Adipose tissue (tissue), 3 donors: ENCODE results near the gene PARP15. TPM values are rescaled to one million over a fixed set of nuclear protein-coding genes. Genes with fewer than 3 reads are reported as not detected.
"Not testable (repeated sequence)": the region's sequence is repeated elsewhere in the genome, so short reads cannot be mapped to it uniquely, and the experiment has no call there.

ENCODE experiments used
- H3K27ac ChIP-seq: one replicate; pipeline ENCODE4 v1.5.1; 2013; ENCODE audit warnings: low read depth, low read length
- WGBS, 3 donors: extraction: QIAGEN DNeasy Blood & Tissue Kit; methylation state at CpG; one replicate each; pipeline ENCODE4 v1.1.7; 2013; 5-methylcytosine and 5-hydroxymethylcytosine counted together
- polyA plus RNA-seq, 3 donors: library from polyadenylated mRNA; stranded (reverse); fragments of 200-250 nt; gene quantifications; one replicate each; pipeline ENCODE4 v1.2.3, GENCODE V29; 2013
- donor health status: healthy with polysubstance abuse.
- donor health status: Bipolar disorder and iron deficiency.
- donor health status: healthy.

The PARP15 gene
- polyA plus RNA-seq, 3 donors = 0.61 to 1.2 (median 0.79) TPM

DNA sequence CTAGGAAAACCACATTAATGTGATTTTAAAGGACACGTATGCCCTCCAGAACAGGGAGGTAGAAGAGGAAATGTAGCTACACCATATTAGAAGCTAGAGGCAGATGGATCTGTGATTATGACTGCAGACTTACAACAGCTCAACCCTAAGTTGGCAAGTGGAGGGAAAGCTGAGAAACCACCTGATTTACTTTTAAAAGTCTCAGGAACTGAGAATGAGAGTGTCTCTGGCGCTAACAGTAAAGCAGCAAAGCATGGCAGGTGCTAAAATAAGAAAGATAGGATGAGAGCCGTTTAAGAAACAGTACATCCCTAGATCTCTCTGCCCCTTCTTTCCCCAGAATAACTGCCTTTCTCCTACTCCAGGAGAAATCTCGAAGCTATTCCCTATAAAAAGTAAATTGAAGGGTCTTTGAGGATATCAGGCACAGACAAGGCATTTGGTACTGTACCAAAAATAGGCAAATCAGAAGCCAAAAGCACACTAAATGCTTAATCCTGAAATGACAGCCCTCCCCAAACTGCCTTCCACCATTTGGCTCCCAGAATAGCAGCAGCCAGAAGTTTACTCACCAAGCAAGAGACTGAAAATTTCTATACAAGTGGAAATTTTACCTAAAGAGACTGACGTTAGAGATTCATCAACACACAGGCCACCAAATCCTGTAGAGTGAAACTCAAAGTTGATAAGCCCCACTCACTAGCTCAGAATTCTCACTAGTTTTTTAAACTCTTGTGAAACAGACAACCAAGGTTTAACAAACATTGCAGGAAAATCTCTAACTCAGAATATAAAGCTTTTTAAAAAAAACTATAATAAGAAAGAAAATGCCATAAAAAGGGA, 68.9 kb downstream of the PARP15 start:
- 55 to 85% (median 72%) methylated on average over 5 of the region's 5 CpGs for WGBS, 3 donors
- no peak overlapping the region for H3K27ac ChIP-seq

DNA sequence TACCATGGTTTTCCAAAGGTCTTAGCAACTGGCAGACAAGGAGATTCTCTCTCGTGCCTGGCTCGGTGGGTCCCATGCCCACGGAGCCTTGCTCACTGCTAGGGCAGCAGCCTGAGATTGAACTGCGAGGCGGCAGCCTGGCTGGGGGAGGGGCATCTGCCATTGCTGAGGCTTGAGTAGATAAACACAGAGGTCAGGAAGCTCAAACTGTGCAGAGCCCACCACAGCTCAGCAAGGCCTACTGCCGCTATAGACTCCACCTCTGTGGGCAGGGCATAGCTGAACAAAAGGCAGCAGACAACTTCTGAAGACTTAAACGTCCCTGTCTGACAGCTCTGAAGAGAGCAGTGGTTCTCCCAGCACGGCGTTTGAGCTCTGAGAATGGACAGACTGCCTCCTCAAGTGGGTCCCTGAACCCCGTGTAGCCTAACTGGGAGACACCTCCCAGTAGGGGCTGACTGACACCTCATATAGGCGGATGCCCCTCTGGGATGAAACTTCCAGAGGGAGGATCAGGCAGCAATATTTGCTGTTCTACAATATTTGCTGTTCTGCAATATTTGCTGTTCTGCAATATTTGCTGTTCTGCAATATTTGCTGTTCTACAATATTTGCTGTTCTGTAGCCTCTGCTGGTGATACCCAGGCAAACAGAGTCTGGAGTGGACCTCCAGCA, 73.9 kb downstream of the PARP15 start:
- H3K27ac ChIP-seq = not testable (repeated sequence)
- WGBS, 3 donors = 50 to 82% (median 80%) methylated on average over 9 to 11 of the region's 11 CpGs

DNA sequence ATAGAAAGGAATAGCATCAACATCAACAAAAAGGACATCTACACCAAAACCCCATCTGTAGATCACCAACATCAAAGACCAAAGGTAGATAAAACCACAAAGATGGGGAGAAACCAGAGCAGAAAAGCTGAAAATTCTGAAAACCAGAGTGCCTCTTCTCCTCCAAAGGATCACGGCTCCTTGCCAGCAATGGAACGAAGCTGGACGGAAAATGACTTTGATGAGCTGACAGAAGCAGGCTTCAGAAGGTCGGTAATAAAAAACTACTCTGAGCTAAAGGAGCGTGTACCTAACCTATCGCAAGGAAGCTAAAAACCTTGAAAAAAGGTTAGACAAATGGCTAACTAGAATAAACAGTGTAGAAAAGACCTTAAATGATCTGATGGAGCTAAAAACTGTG, 74.5 kb downstream of the PARP15 start:
- H3K27ac ChIP-seq = not testable (repeated sequence)
- WGBS, 3 donors = 43 to 92% (median 90%) methylated on average over 6 of the region's 6 CpGs

DNA sequence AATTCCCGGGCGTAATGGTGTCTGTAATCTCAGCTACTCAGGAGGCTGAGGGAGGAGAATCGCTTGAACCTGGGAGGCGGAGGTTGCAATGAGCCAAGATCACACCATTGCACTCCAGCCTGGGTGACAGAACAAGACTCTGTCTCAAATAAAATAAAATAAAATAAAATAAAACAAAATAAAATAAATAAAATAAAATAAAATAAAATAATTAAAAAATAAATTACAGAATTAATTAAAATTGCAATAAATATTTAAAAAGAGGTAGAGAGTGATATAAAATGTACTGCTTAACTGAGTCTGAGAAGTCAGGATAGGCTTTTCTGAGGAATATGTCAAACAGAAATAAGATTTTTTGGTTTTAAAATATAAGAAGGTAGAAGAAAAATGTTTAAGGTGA, 80.9 kb downstream of the PARP15 start:
- WGBS, 3 donors = 92 to 95% (median 94%) methylated on average over 4 of the region's 4 CpGs
- H3K27ac ChIP-seq = not testable (repeated sequence)

DNA sequence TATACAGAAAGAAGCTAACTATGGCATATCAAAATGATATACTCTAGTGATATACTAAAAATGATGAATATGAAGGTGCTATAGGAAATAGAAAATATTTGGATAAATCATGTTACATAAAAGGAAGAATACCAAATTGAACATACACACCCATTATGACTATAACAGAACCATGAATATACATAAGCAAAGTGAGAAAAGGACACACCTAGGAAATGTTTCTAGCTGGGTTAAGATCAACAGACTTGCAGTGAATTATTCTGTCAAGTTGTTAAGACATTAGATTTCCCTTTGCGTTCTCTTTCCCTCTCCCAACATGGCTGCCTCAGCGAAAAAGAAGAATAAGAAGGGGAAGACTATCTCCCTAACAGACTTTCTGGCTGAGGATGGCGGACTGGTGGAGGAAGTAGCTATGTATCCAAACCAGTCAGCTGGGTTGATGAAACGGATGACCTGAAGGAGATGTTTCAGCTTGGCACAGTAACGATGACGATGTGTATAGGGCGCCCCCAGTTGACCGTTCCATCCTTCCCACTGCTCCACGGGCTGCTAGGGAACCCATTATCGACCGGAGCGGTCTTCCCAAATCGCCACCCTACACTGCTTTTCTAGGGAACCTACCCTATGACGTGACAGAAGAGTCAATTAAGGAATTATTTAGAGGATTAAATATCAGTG, 83.0 kb downstream of the PARP15 start:
- WGBS, 3 donors = 55 to 61% (median 57%) methylated on average over 14 of the region's 14 CpGs
- H3K27ac ChIP-seq = no peak overlapping the region

DNA sequence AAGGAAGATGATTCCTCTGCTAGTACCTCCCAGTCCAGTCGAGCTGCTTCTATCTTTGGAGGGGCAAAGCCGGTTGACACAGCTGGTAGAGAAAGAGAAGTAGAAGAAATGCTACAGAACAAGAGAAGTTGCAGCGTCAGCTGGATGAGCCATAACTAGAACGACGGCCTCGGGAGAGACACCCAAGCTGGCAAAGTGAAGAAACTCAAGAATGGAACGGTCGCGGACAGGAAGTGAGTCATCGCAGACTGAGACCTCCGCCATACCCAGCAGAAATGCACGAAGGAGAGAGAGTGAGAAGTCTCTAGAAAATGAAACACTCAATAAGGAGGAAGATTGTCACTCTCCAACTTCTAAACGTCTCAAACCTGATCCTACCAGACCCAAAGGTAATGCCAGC, 84.2 kb downstream of the PARP15 start:
- 76 to 88% (median 78%) methylated on average over 13 of the region's 13 CpGs for WGBS, 3 donors
- no peak overlapping the region for H3K27ac ChIP-seq

DNA sequence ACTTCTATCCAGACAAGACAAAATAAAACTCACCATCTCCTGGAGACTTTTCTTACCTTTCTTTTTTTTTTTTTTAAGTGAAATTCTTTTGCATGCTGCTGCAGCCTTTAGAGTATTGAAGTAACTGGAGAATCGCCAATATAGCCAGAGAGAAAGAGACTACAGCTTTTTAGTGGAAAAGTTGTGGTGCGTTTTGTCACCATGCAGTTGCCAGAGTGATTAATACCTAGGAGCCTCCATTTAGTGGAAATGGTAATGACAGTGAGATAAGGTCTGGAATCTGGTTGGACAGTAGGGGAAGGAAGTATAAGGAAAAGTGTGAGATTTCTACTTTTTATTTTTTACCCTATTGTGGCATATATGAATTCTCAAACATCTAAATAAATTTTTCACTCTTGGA, 85.1 kb downstream of the PARP15 start:
- 61 to 68% (median 66%) methylated on average over 2 of the region's 2 CpGs for WGBS, 3 donors
- no peak overlapping the region for H3K27ac ChIP-seq

DNA sequence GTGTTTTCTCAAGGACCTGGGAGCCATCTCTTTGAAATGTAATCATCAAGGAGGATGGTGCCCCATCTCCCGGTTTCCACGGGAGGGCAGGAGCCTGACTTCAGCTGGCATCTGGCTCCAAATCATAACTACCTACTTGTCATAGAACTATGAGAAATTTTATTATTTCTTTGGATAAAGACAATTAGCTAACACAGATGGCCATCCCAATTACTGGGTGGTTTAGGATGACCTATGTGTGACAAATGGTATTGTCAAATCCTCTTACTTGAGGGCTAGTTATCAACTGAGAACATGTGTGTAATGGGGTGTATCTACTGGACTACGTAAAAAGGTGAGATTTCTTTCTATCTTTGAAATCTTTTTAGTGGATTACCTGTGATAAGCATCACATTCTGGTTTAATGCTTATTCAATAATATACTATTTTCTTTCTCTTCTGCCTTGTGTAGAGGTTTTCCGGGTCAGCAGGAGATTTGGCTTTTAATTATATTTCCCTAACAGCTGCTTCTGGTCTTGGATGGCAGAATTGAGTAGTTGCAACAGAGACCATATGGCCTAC, 87.9 kb downstream of the PARP15 start:
- 69 to 76% (median 71%) methylated on average over 4 of the region's 4 CpGs for WGBS, 3 donors

DNA sequence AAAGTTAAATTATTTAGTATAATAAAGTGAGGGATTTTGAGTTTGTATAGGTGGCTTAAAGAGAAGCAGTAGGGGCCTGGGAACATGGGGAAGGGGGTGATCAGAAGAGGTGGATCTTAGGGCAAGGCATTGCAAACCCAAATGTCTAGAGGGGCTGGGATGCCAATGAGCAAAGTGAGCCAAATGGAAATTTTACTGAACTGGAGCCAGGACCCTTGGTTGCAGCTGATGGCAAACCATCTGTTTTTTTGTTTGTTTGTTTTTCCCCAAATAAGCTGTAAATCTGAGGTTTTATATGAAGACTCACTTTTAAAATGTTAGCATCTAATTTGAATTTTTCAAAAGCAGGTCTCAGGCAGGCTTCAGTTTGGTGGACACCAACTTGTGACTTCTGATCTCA, 88.4 kb downstream of the PARP15 start:
- no peak overlapping the region for H3K27ac ChIP-seq

More for the DNA sequence above, 87.9 kb downstream of the PARP15 start:
- H3K27ac ChIP-seq = no peak overlapping the region

DNA sequence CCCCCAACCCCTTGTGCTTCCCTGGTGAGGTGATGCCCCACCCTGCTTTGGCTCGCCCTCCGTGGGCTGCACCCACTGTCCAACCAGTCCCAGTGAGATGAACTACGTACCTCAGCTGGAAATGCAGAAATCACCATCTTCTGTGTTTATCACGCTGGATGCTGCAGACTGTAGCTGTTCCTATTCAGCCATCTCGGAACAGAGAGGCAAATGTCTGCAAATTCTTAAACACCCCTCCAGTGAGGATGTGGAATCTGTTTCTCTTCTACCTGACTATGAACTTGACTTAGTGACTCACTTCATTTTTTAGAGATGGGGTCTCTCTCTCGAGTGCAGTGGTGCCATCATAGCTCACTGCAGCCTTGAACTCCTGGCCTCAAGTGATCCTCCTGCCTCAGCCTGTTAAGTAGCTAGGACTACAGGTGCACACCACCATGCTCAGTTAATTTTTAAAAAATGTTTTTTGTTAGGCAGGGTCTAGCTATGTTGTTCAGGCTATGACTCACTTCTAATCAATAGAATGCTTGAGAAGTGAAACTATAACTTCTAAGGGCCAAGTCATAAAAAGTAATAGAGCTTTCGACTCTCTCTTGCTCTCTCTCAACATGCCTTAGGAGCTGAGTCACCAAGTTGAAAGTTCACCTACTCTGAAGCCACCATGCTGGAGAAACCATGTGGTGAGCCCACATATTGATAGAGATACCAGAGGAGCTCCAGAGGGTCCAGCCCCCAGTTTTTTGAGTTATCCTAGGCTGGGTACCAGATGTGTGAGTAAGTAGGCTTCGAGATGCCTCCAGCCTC, 91.7 kb downstream of the PARP15 start:
- 79 to 88% (median 86%) methylated on average over 8 of the region's 8 CpGs for WGBS, 3 donors
- H3K27ac ChIP-seq = no peak overlapping the region

DNA sequence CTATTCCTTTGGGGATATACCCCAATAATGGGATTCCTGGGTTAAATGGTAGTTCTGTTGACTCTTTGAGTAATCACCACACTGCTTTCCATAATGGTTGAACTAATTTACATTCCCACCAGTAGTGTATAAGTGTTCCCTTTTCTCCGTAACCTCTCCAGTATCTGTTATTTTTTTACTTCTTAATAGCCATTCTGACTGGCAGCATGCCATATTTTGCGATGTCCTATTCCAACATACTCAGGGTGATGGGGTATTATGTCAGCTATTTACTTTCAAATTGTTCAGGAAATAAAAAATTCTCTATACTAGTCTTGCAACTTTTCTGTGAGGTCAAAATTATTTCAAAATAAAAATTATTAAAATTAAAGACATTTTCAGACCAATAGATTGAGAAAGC, 94.1 kb downstream of the PARP15 start:
- WGBS, 3 donors = 50 to 77% (median 69%) methylated on average over 2 of the region's 2 CpGs
- no peak overlapping the region for H3K27ac ChIP-seq

DNA sequence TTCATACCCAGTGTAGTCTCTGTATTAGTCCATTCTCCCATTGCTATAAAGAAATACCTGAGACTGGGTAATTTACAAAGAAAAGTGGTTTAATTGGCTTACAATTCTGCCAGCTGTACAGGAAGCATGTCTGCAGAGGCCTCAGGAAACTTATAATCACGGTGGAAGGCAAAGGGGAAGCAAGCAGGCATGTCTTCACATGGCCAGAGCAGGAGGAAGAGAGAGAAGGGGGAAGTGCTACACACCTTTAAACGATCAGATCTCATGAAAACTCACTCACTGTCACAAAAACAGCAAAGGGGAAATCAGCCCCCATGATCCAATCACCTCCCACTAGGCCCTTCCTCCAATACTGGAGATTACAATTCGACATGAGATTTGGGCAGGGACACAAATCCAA, 96.9 kb downstream of the PARP15 start:
- WGBS, 3 donors = 45 to 69% (median 47%) methylated on average over 3 of the region's 3 CpGs
- H3K27ac ChIP-seq = no peak overlapping the region

DNA sequence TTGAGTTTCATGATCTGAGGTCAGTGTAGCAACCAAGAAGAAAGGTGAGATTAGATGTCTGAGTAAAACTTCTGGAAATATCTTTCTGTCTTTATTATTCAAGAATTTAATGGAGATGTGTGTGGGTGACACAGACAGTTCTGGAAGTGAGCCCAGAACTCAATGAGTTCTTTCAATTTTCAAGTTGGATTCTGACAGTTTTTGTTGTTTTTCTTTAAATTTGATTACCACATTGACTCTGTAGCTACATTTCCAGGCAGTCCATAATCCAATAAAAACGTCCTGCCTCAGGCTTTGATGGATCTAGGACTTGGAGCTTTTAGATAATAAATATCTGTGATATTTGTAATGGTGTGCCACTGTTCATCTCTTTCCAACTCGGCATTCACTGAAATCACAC, 99.3 kb downstream of the PARP15 start:
- H3K27ac ChIP-seq = no peak overlapping the region
- WGBS, 3 donors = 35 to 83% (median 73%) methylated on average over 2 of the region's 2 CpGs

DNA sequence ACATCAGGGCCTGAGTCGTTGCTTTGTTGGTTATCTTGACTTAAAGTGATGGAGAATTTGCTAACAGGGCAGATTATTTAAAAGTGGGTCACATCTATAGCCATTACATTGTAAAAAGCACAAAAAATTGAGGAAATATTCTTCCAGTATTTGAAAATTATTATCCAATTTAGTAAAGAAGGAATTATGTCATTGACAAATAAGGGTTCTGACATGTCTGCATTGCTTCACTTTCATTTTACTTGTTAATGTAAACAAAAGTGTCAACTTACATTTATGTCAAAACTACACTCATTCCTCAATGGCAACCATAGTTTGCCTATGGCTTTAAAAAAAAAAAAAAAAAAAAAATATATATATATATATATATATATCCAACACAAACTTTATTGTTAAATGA, 99.8 kb downstream of the PARP15 start:
- no peak overlapping the region for H3K27ac ChIP-seq
- 31 to 81% (median 73%) methylated on average over 1 of the region's 1 CpG for WGBS, 3 donors

DNA sequence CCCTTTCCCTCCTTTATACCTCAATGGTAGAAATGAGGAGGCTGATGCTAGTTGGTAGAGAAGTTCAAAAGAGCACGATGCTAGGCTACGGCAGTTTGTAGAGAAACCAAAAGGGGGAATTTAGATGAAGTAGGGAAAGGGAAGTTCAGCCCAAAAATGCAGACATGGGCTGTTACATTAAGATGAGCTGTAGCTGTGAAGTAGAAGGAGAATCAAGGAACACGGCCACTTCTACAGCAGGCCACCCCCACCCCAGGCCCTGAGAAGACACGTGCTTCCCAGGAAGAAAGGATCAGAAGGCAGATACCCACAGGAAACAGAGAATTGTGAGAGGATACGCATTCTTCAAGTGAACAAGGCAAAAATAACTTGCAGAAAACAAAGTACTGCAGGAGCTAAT, 101.1 kb downstream of the PARP15 start:
- H3K27ac ChIP-seq = no peak overlapping the region
- 46 to 87% (median 49%) methylated on average over 5 of the region's 5 CpGs for WGBS, 3 donors

DNA sequence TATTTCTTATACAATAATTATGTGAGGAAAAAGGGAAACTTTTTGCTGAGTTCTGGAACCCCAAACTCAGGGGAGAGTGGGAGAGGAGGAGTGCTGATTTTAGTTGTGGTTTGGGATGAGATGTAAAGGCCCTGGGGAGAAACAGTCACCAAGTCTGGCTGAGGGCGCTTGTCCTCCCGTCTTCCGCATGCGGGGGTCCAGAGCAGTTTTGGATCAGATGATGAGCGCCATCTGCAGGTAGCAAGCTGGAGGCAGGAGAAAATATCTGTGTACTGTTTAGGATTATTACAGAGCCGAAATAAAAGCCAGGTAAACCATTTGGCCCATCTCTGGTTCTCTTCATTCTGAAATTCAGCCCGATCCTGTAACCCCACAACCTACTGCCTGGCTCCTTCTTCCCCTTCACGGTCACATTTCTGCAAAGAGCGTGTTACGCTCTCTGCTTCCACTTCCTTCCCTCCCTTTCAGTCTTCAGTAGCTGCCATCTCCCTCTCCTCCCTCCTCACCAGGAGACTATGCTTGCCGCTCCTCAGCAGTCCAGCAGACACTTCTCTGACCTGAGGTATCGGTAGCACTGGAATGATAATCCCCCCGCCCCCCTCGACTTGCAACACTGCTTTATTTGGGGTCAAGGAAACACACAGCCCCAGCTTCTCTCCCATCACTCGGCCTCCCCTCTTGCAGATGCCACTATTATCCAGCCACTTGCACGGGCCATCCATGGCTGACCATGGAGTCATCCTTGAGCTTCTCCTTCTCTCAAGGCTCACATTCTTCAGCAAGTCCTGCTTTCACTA, 101.8 kb downstream of the PARP15 start:
- H3K27ac ChIP-seq = peak overlapping the region; percentile 70
- WGBS, 3 donors = 6 to 10% (median 8%) methylated on average over 16 of the region's 16 CpGs

DNA sequence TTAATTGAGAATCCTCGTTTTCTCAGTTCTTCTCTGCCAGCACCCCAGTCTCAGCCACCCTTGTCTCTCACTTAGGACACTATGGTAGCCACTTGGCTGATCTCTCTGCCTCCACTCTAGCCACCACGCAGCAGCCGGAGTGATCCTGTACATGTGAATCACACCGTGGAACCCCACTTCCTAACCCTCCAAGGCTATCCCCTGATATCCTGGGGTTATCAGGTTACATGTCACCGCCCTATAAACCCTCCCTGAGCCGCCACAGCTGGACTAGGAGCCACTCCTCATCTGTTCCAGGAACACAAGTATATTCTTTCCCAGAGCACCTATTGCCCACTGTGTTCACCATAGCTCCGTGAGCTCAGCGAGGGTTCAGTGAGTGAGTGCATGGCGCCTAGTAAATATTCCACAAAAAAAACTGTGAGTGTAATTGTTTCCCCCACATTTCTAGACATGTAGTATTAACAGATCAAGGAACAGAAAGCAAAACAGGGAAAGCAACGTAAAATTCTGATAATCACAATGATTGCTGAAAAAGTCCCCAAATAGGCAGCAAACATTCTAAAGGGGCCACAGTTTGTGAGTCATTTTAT, 102.5 kb downstream of the PARP15 start:
- H3K27ac ChIP-seq = peak overlapping the region; percentile 70
- whole genome bisulfite sequencing, 3 donors = 23 to 30% (median 24%) methylated on average over 10 of the region's 10 CpGs
